ENCODE data around the gene VHLL. TPM values are rescaled to one million over a fixed set of nuclear protein-coding genes. Genes with fewer than 3 reads are reported as not detected.

The VHLL gene
- polyA plus RNA-seq, 1 of the 3 experiments (the other 2 are of a cell fraction), result not detected

GRCh38 chr1:156338180-156338976, 39.3 kb upstream of the VHLL start, which contains the start of the genes CCT3 and TSACC (continued):
- TF ChIP-seq FOXM1 (IDR thresholded peaks at IDR 0.05; ENCODE audit: low read depth) (no peak), TAF1 (IDR thresholded peaks at IDR 0.05; ENCODE audit: borderline replicate concordance, low read depth, low read length) (peak; percentile 86), JUND (IDR thresholded peaks at IDR 0.05) (no peak), FOXJ3 (CRISPR knock-in tag; IDR thresholded peaks at IDR 0.05) (no peak), ELF1 (IDR thresholded peaks at IDR 0.05) (peak; percentile 76), REST (IDR thresholded peaks at IDR 0.05; ENCODE audit: low read depth, low read length) (no peak), POLR2AphosphoS5 (IDR thresholded peaks at IDR 0.05; ENCODE audit: low read depth, low read length) (peak; percentile 92), GATA2 (CRISPR knock-in tag; IDR thresholded peaks at IDR 0.05) (no peak), CHD2 (IDR thresholded peaks at IDR 0.05; ENCODE audit: low read length, partially characterized antibody) (peak; percentile 93)

GRCh38 chr1:156337888-156338179, 38.7 kb upstream of the VHLL start:
- H3F3A ChIP-seq (replicated peaks; ENCODE audit: insufficient read depth), result no peaks in the 10 kb centered on the region
- H3K9ac ChIP-seq, result peak overlapping the region; percentile 75
- peak overlapping the region; percentile 73 for H3K4me2 ChIP-seq
- peak overlapping the region; percentile 63 to 78 for H3K4me3 ChIP-seq (ENCODE audit: low read depth in 2 of 2, low read length in 1 of 2)
- CTCF ChIA-PET, result interaction anchor here (0.6 to 1.3 kb wide), 4 partner anchors 18 to 274 kb away, joined by 3 to 7 read pairs (median 4); no protein-coding TSS in a partner anchor
- peaks cover 30 to 31% of the 10 kb centered on the region in 2 experiments for H3K36me3 ChIP-seq (replicated peaks in 1 of 2; ENCODE audit: control insufficient read depth in 1 of 2, insufficient read depth in 2 of 2, low read length in 1 of 2)
- no peaks in the 10 kb centered on the region for H3K9me3 ChIP-seq
- POLR2A ChIA-PET, result interaction anchor here (0.7 to 1.3 kb wide), 2 partner anchors 12 to 125 kb away, joined by 3 to 4 read pairs; partner anchors contain the start of gene PMF1
- H3K79me2 ChIP-seq (ENCODE audit: insufficient read depth), result peaks cover 44% of the 10 kb centered on the region
- peaks cover 9 to 12% of the 10 kb centered on the region in 2 experiments; a peak in 3 of 4 replicates for H3K4me1 ChIP-seq (ENCODE audit: control insufficient read depth in 1 of 2, insufficient read depth in 2 of 2, low read depth in 1 of 2, low read length in 1 of 2)
- no peak for DNase-seq
- peak overlapping the region; percentile 67 to 84 for H3K27ac ChIP-seq (ENCODE audit: low read depth in 2 of 2, low read length in 1 of 2)
- H2AFZ ChIP-seq (ENCODE audit: low read depth), result peak overlapping the region; percentile 64
- H3K27me3 ChIP-seq (ENCODE audit: insufficient read depth), result no peaks in the 10 kb centered on the region
- H4K20me1 ChIP-seq (ENCODE audit: insufficient read depth), result peaks cover 18% of the 10 kb centered on the region
- H3K9me2 ChIP-seq, result no peaks in the 10 kb centered on the region
- TF ChIP-seq TEAD4 (IDR thresholded peaks at IDR 0.05; ENCODE audit: borderline replicate concordance, insufficient read depth) (no peak), CTCF (IDR thresholded peaks at IDR 0.05) (peak; percentile 31)
- WGBS (ENCODE audit: low lambda C conversion rate), result 0% methylated on average over 12 of the region's 14 CpGs
